Astrocyte (in vitro differentiated cells and primary cell): Measurements from ENCODE around the gene RHOBTB1. TPM values are rescaled to one million over a fixed set of nuclear protein-coding genes. Genes with fewer than 3 reads are reported as not detected.

Experiments used
- DNase-seq: peaks from one replicate; pipeline ENCODE4 v3.0.0-alpha.2; 2010; ENCODE audit warnings: low read depth
- FAIRE-seq: peaks from 2 replicates; lab custom pipeline; 2011; peaks lifted over from hg19 to GRCh38; lab: Jason Lieb, UNC
- H2AFZ ChIP-seq: 2 replicates; pipeline ENCODE4 v1.6.0; 2012; ENCODE audit warnings: low read depth, low read length, inconsistent platforms
- H3K27ac ChIP-seq: 2 replicates; pipeline ENCODE4 v1.5.1; 2011; ENCODE audit warnings: low read depth, low read length, inconsistent platforms
- H3K27me3 ChIP-seq: 2 replicates; pipeline ENCODE4 v1.6.0; 2011; ENCODE audit warnings: low read length, inconsistent platforms; ENCODE audit not compliant: insufficient read depth
- H3K36me3 ChIP-seq: 2 replicates; pipeline ENCODE4 v1.5.1; 2011; ENCODE audit warnings: low read length, inconsistent platforms; ENCODE audit not compliant: insufficient read depth
- H3K4me1 ChIP-seq: 2 replicates; pipeline ENCODE4 v1.5.1; 2011; ENCODE audit warnings: low read length, inconsistent platforms; ENCODE audit not compliant: insufficient read depth
- H3K4me2 ChIP-seq: 2 replicates; pipeline ENCODE4 v1.6.0; 2012; ENCODE audit warnings: low read length, inconsistent platforms
- H3K4me3 ChIP-seq: 2 replicates; pipeline ENCODE4 v1.5.1; 2011; ENCODE audit warnings: low read depth, mild to moderate bottlenecking, low read length, inconsistent platforms; ENCODE audit not compliant: insufficient read depth
- H3K79me2 ChIP-seq: 2 replicates; pipeline ENCODE4 v1.6.0; 2012; ENCODE audit warnings: mild to moderate bottlenecking, low read length, inconsistent platforms; ENCODE audit not compliant: insufficient read depth
- H3K9ac ChIP-seq: 2 replicates; pipeline ENCODE4 v1.6.0; 2012; ENCODE audit warnings: mild to moderate bottlenecking, low read length, inconsistent platforms
- H3K9me3 ChIP-seq: 2 replicates; pipeline ENCODE4 v1.5.1; 2012; ENCODE audit warnings: low read depth, mild to moderate bottlenecking, low read length, inconsistent platforms; ENCODE audit not compliant: insufficient read depth
- H4K20me1 ChIP-seq: 2 replicates; pipeline ENCODE4 v1.6.0; 2012; ENCODE audit warnings: low read length, inconsistent platforms; ENCODE audit not compliant: insufficient read depth
- H3K27ac Mint-ChIP-seq: one replicate; pipeline ENCODE4 v1.8.0; 2021; ENCODE audit warnings: mild to moderate bottlenecking, mixed read lengths; ENCODE audit not compliant: unreplicated experiment
- H3K27me3 Mint-ChIP-seq: one replicate; pipeline ENCODE4 v1.8.0; 2021; ENCODE audit warnings: low read depth, mixed read lengths; ENCODE audit not compliant: unreplicated experiment
- H3K36me3 Mint-ChIP-seq: one replicate; pipeline ENCODE4 v1.8.0; 2021; ENCODE audit warnings: low read depth, mixed read lengths; ENCODE audit not compliant: unreplicated experiment
- H3K4me1 Mint-ChIP-seq: one replicate; pipeline ENCODE4 v1.8.0; 2021; ENCODE audit warnings: low read depth, mixed read lengths; ENCODE audit not compliant: unreplicated experiment
- H3K4me3 Mint-ChIP-seq: one replicate; pipeline ENCODE4 v1.8.0; 2021; ENCODE audit warnings: mild to moderate bottlenecking, moderate library complexity, mixed read lengths; ENCODE audit not compliant: unreplicated experiment
- H3K9me3 Mint-ChIP-seq: one replicate; pipeline ENCODE4 v1.8.0; 2021; ENCODE audit warnings: mild to moderate bottlenecking, mixed read lengths; ENCODE audit not compliant: unreplicated experiment
- EZH2 ChIP-seq: IDR thresholded peaks from 2 replicates; pipeline ENCODE4 v1.6.1; 2012; ENCODE audit warnings: mild to moderate bottlenecking, low read length, inconsistent platforms; ENCODE audit not compliant: insufficient read depth
- total RNA-seq: library from RNA; stranded (reverse); gene quantifications from 2 replicates; pipeline ENCODE4 v1.2.1, GENCODE V29; 2021
- TF ChIP-seq, protein P1 (sequence below): IDR thresholded peaks from 2 replicates; pipeline ENCODE4 v1.5.1; 2011; ENCODE audit warnings: low read depth, mild to moderate bottlenecking, inconsistent platforms, low read length, moderate library complexity; ENCODE audit not compliant: insufficient read depth

The RHOBTB1 gene
- total RNA-seq, 1 donor from 2014 or later = 46.5 TPM

DNA sequence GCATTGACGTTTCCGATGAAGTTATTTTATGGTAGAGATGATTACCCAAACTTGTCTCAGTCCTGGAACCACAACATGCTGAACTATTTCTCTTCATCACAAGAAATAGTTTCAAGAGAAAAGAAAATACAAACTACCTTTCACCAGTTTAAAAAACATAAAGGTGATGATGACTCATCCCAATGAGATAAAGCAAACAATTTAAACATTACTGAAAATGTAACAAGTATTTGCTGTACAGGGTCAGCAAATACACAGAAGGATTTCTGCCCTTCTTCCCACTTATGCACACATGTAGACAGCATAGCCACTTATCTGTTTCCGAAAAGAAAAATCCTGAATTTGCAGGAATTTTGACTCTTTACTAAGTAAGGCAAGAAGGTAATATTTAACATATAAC, 50.8 kb downstream of the RHOBTB1 start:
- H3K27ac Mint-ChIP-seq = no peak overlapping the region
- no peaks in the 10 kb centered on the region for H3K79me2 ChIP-seq
- H3K36me3 Mint-ChIP-seq = peaks cover 11% of the 10 kb centered on the region
- H3K4me3 Mint-ChIP-seq = no peak overlapping the region
- TF ChIP-seq EZH2 = no peak
- TF ChIP-seq, protein P1, sequence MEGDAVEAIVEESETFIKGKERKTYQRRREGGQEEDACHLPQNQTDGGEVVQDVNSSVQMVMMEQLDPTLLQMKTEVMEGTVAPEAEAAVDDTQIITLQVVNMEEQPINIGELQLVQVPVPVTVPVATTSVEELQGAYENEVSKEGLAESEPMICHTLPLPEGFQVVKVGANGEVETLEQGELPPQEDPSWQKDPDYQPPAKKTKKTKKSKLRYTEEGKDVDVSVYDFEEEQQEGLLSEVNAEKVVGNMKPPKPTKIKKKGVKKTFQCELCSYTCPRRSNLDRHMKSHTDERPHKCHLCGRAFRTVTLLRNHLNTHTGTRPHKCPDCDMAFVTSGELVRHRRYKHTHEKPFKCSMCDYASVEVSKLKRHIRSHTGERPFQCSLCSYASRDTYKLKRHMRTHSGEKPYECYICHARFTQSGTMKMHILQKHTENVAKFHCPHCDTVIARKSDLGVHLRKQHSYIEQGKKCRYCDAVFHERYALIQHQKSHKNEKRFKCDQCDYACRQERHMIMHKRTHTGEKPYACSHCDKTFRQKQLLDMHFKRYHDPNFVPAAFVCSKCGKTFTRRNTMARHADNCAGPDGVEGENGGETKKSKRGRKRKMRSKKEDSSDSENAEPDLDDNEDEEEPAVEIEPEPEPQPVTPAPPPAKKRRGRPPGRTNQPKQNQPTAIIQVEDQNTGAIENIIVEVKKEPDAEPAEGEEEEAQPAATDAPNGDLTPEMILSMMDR = no peak
- H3K4me2 ChIP-seq = no peak overlapping the region
- no peaks in the 10 kb centered on the region for H3K27me3 Mint-ChIP-seq
- no peaks in the 10 kb centered on the region for H3K9me3 ChIP-seq
- H3K27me3 ChIP-seq = no peaks in the 10 kb centered on the region
- H3K4me1 ChIP-seq = peaks cover 13% of the 10 kb centered on the region
- peaks cover 20% of the 10 kb centered on the region for H3K4me1 Mint-ChIP-seq
- H3K4me3 ChIP-seq = no peak overlapping the region
- H3K9me3 Mint-ChIP-seq = peaks cover 2% of the 10 kb centered on the region
- H4K20me1 ChIP-seq = no peaks in the 10 kb centered on the region
- peaks cover 6% of the 10 kb centered on the region for H3K36me3 ChIP-seq
- H3K9ac ChIP-seq = no peak overlapping the region
- DNase-seq (no peak), FAIRE-seq (no peak)
- H3K27ac ChIP-seq = no peak overlapping the region
- no peak overlapping the region for H2AFZ ChIP-seq

DNA sequence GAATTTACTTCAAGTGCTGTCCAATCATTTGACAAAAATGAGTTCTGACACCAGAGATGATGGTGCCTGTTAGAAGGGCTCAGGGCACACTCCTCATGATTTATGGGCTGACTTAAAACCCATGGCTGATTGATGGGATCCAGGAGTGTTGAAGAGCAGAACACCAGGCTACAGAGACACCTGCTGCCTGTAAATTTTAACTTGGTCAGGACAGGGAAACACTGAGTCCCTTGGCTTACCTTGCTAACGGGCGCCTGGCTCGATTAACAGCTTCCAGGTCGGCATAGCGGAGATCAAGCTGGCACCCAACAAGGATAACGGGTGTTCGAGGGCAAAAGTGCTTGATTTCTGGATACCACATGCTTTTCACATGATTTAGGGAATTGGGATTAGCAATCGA, 51.4 kb downstream of the RHOBTB1 start:
- Mint-ChIP-seq H3K4me3 (no peak overlapping the region), H3K9me3 (peaks cover 2% of the 10 kb centered on the region), H3K36me3 (peaks cover 14% of the 10 kb centered on the region), H3K27me3 (no peaks in the 10 kb centered on the region), H3K4me1 (peaks cover 20% of the 10 kb centered on the region), H3K27ac (no peak overlapping the region)
- no peak overlapping the region for H3K4me3 ChIP-seq
- H3K4me2 ChIP-seq = no peak overlapping the region
- FAIRE-seq = no peak
- no peaks in the 10 kb centered on the region for H3K27me3 ChIP-seq
- H3K27ac ChIP-seq = no peak overlapping the region
- no peak for TF ChIP-seq EZH2
- TF ChIP-seq, protein P1 = no peak
- H3K36me3 ChIP-seq = peaks cover 6% of the 10 kb centered on the region
- peaks cover 13% of the 10 kb centered on the region for H3K4me1 ChIP-seq
- H3K79me2 ChIP-seq = no peaks in the 10 kb centered on the region
- H2AFZ ChIP-seq = no peak overlapping the region
- no peaks in the 10 kb centered on the region for H3K9me3 ChIP-seq
- DNase-seq = no peak
- H4K20me1 ChIP-seq = no peaks in the 10 kb centered on the region
- no peak overlapping the region for H3K9ac ChIP-seq

DNA sequence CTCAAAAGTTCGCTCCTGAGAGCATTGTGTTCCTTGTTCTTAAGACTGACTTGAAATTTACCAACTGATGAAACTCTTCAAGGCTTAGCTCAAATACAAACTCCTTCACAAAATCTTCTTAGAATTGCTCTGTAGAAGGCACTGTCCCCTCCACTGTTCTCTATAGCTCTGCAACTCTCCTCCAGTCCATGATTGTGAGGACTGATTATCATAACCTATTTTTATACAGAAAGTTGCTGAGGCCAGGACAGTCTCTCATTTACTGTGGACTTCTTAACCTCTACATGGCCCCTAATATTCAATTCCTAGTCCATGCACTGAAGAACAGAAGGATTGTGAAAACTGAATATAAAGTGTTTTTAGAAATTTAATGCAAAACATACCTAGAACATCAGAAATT, 53.2 kb downstream of the RHOBTB1 start:
- no peak for DNase-seq

More for the DNA sequence above, 53.2 kb downstream of the RHOBTB1 start:
- Histone ChIP-seq H3K36me3 (peaks cover 6% of the 10 kb centered on the region), H3K9me3 (no peaks in the 10 kb centered on the region), H3K27ac (no peak overlapping the region), H3K4me3 (no peak overlapping the region), H3K9ac (no peak overlapping the region), H3K27me3 (no peaks in the 10 kb centered on the region), H3K4me1 (peaks cover 6% of the 10 kb centered on the region), H4K20me1 (no peaks in the 10 kb centered on the region), H3K79me2 (no peaks in the 10 kb centered on the region), H2AFZ (no peak overlapping the region), H3K4me2 (no peak overlapping the region)
- Mint-ChIP-seq H3K27me3 (no peaks in the 10 kb centered on the region), H3K4me1 (peaks cover 9% of the 10 kb centered on the region), H3K9me3 (peaks cover 2% of the 10 kb centered on the region), H3K4me3 (no peak overlapping the region), H3K27ac (no peak overlapping the region), H3K36me3 (peaks cover 22% of the 10 kb centered on the region)
- FAIRE-seq = no peak
- TF ChIP-seq, protein P1 = no peak
- TF ChIP-seq EZH2 = no peak
